SW480 (cell line): ENCODE data around the gene ADAM17.

Source experiments
- DNase-seq: peaks from one replicate; pipeline ENCODE4 v3.0.0-alpha.2; 2016; ENCODE audit warnings: low spot score

The ADAM17 gene

GRCh38 chr2:9471206-9471605 is 84.4 kb downstream of the ADAM17 start:
- no peak for DNase-seq

GRCh38 chr2:9467687-9468086 is 87.9 kb downstream of the ADAM17 start:
- DNase-seq = no peak

GRCh38 chr2:9466147-9466683 is 89.4 kb downstream of the ADAM17 start:
- DNase-seq = no peak

- DNase-seq = no peak
Measured at GRCh38 chr2:9465170-9465569, 90.5 kb downstream of the ADAM17 start.

GRCh38 chr2:9463698-9464034 is 92.0 kb downstream of the ADAM17 start:
- no peak for DNase-seq

- no peak for DNase-seq
Measured at GRCh38 chr2:9462886-9463697, 92.5 kb downstream of the ADAM17 start.

GRCh38 chr2:9462313-9462712 is 93.3 kb downstream of the ADAM17 start:
- DNase-seq = no peak

- DNase-seq = no peak
Measured at GRCh38 chr2:9461079-9461478, 94.6 kb downstream of the ADAM17 start.

GRCh38 chr2:9460441-9461017 is 95.1 kb downstream of the ADAM17 start:
- no peak for DNase-seq

GRCh38 chr2:9451231-9451630 is 104.4 kb downstream of the ADAM17 start:
- DNase-seq = no peak

- no peak for DNase-seq
Measured at GRCh38 chr2:9445089-9445488, 110.5 kb downstream of the ADAM17 start.

- DNase-seq = no peak
Measured at GRCh38 chr2:9443526-9443925, 112.1 kb downstream of the ADAM17 start.

GRCh38 chr2:9441556-9441955 is 114.1 kb downstream of the ADAM17 start:
- no peak for DNase-seq

GRCh38 chr2:9440058-9440727 is 115.4 kb downstream of the ADAM17 start:
- no peak for DNase-seq

- no peak for DNase-seq
Measured at GRCh38 chr2:9439536-9439935, 116.1 kb downstream of the ADAM17 start.
